ENCODE measurements around the gene TRO. TPM values are rescaled to one million over a fixed set of nuclear protein-coding genes. Genes with fewer than 3 reads are reported as not detected.

TRO gene
- polyA plus RNA-seq, 1 experiment = 60.0 TPM

DNA sequence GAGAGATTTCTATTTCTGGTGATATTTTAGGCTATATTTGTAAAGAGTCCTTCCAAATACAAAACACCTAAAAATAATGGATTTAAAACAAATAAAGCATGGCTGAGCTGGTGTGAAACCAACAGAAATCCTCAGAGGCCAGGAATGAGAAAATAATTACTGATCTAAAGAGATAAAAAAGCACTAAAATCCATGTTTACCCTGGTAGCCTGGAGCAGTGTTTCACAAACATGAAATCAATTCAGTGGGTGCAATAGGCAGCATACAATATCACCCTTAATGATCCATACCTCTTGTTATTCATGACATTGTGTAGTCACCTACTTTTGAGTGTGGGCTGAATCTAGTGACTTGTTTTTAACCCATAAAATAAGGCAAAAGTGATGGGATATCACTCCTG, 58.8 kb downstream of the TRO start:
- Histone ChIP-seq H3K27me3 (ENCODE audit: control insufficient read depth, insufficient read depth, low read length) (no peaks in the 10 kb centered on the region), H3K27ac (ENCODE audit: low read depth, low read length) (no peak overlapping the region), H3K9me3 (ENCODE audit: control insufficient read depth, insufficient read depth, low read length) (no peaks in the 10 kb centered on the region), H3K4me3 (ENCODE audit: low read depth, low read length) (no peak overlapping the region)
- POLR2A ChIA-PET = no interaction called here
- no peak for DNase-seq (ENCODE audit: low read depth, low spot score)
- TF ChIP-seq, protein P1, sequence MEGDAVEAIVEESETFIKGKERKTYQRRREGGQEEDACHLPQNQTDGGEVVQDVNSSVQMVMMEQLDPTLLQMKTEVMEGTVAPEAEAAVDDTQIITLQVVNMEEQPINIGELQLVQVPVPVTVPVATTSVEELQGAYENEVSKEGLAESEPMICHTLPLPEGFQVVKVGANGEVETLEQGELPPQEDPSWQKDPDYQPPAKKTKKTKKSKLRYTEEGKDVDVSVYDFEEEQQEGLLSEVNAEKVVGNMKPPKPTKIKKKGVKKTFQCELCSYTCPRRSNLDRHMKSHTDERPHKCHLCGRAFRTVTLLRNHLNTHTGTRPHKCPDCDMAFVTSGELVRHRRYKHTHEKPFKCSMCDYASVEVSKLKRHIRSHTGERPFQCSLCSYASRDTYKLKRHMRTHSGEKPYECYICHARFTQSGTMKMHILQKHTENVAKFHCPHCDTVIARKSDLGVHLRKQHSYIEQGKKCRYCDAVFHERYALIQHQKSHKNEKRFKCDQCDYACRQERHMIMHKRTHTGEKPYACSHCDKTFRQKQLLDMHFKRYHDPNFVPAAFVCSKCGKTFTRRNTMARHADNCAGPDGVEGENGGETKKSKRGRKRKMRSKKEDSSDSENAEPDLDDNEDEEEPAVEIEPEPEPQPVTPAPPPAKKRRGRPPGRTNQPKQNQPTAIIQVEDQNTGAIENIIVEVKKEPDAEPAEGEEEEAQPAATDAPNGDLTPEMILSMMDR (IDR thresholded peaks at IDR 0.05; ENCODE audit: low read depth, low read length) = no peak
- CTCF ChIA-PET = no interaction called here

DNA sequence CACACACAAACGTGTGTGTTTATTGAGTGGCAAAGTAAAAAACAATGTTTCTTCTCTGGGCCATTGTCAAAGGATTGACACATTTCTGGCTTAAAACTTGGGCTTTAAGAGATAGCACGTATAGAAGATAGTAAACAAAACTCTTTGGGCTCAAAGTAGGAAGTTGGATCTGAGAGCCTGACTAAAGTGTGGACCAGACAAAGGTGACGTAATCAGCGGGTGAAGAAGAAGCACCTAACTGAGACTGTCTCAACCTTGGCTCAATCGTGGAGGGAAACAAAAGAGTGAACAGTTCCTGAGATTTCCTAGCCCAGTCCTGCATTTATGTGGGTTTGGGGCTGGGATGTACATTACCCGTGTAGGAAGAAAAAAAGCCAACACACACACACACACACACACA, 59.7 kb downstream of the TRO start:
- DNase-seq (ENCODE audit: low read depth, low spot score) = no peak

More for the DNA sequence above, 59.7 kb downstream of the TRO start:
- no peak overlapping the region for H3K27ac ChIP-seq (ENCODE audit: low read depth, low read length)
- H3K9me3 ChIP-seq (ENCODE audit: control insufficient read depth, insufficient read depth, low read length) = no peaks in the 10 kb centered on the region
- H3K4me3 ChIP-seq (ENCODE audit: low read depth, low read length) = no peak overlapping the region
- ChIA-PET CTCF (no interaction called here), POLR2A (interaction anchor here (0.6 kb wide), 1 partner anchor 36 kb away, joined by 3 read pairs; no protein-coding TSS in a partner anchor)
- H3K27me3 ChIP-seq (ENCODE audit: control insufficient read depth, insufficient read depth, low read length) = no peaks in the 10 kb centered on the region
- TF ChIP-seq, protein P1 (IDR thresholded peaks at IDR 0.05; ENCODE audit: low read depth, low read length) = no peak

Small RNA genes lying within 50 kb of the gene (small RNA-seq; reads per million reads assigned to genes)
- gene RF00614 (ENCODE audit: insufficient read length, low read depth) = not detected

Other genes starting within 250 kb of the TRO start
- gene ITIH6, start 122.6 kb upstream of the TRO start, polyA plus RNA-seq (2011; rRNA removed) = not detected in 2 replicates
- 364 and 368 TPM in 2 replicates for gene MAGED2, start 113.1 kb upstream of the TRO start, polyA plus RNA-seq (2011; rRNA removed)
- 0.06 TPM in 1 of 2 replicates, not detected in the other for gene PFKFB1, start 73.4 kb downstream of the TRO start, polyA plus RNA-seq (2011; rRNA removed)
- gene APEX2, start 79.5 kb downstream of the TRO start, polyA plus RNA-seq (2011; rRNA removed) = 15.0 and 15.8 TPM in 2 replicates
- not detected in 2 replicates for gene ALAS2, start 110.2 kb downstream of the TRO start, polyA plus RNA-seq (2011; rRNA removed)
- not detected in 2 replicates for gene PAGE2B, start 154.2 kb downstream of the TRO start, polyA plus RNA-seq (2011; rRNA removed)
- gene PAGE2, start 168.2 kb downstream of the TRO start, polyA plus RNA-seq (2011; rRNA removed) = not detected in 2 replicates

All from AG04450 (cell line).